NCI-H345 treated with DMSO at 0.1 percent for 48 hours (cell line): ENCODE measurements around the gene ADAM11.
"Not testable (repeated sequence)": the region's sequence is repeated elsewhere in the genome, so short reads cannot be mapped to it uniquely, and the experiment has no call there.

Source experiments
- DNase-seq: peaks from one replicate; lab custom pipeline; 2025; ENCODE audit not compliant: unreplicated experiment; lab: John Stamatoyannopoulos, UW

The ADAM11 gene, protein sequence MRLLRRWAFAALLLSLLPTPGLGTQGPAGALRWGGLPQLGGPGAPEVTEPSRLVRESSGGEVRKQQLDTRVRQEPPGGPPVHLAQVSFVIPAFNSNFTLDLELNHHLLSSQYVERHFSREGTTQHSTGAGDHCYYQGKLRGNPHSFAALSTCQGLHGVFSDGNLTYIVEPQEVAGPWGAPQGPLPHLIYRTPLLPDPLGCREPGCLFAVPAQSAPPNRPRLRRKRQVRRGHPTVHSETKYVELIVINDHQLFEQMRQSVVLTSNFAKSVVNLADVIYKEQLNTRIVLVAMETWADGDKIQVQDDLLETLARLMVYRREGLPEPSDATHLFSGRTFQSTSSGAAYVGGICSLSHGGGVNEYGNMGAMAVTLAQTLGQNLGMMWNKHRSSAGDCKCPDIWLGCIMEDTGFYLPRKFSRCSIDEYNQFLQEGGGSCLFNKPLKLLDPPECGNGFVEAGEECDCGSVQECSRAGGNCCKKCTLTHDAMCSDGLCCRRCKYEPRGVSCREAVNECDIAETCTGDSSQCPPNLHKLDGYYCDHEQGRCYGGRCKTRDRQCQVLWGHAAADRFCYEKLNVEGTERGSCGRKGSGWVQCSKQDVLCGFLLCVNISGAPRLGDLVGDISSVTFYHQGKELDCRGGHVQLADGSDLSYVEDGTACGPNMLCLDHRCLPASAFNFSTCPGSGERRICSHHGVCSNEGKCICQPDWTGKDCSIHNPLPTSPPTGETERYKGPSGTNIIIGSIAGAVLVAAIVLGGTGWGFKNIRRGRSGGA

DNA sequence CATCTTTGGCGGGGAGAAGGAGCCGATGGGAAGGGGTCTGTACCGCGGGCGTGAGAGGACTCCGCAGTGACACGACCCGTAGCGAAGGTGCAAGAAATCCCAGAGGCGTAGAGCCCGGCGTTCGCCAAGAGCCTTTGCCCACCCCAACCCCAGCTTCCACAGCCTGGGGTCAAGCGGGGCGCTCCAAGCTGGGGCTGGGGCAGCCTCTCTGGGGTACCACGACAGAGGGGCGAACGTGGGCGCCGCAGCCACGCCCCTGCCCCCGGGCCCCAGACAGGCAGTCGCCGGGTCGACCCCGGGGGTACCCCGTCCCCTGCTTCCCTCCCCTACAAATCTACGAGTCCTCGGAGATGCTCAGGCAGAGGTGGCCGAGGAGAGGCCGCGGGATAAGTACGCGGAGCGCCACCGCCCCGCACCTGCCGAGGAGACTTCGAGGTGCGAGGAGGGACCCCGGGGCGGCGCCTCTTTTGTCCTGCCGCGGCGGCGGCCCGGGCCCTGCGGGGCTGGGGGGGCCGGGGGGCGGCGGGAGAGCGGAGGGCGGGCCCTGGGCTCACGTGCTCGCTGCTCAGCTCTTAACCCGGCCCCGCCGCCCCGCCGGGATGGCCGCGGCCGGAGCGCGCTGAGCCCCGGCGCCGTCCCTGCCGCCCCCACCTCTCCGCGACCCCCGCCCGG lies at the start of gene ADAM11:
ADAM11 (plus strand) TSS at position 575 of the 672 bp plus-strand sequence. CDS start 212 bp downstream, outside the sequence.
- DNase-seq, result no peak

DNA sequence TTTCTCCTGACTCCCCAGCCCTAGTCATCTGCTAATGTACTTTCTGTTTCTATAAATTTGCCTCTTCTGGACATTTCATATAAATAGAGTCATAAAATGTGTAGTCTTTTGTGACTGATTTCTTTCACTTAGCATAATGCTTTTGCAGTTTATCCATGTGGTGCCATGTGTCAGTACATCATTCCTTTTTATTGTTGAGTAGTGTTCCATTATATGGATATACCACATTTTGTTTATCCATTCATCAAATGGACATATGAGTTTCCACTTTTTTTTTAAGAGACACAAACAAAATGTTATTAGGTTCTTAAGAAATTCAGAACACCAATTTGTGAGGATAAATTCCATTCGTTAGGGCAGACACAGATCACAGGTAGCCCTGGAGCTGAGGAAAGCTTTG lies 39.3 kb upstream of the ADAM11 start:
- no peak for DNase-seq

DNA sequence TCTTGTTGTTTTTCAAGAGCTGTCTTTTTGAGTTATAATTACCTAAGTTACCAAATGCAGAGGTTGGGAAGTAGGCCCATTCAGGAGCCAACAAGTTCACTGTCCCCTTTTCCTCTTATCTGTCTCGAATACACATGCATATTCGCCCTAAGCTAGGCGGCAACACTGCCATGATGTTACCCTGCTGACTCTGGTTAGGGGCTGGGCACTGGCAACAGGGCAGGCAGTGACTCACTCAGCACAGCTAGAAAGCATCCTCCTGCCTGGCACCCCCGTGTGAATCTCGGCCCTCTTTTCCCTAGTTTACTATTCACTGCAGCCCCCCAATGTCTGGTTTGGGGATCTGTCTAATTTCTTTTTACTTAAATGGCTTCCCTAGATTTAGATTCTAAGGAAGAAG lies 36.5 kb upstream of the ADAM11 start:
- no peak for DNase-seq

DNA sequence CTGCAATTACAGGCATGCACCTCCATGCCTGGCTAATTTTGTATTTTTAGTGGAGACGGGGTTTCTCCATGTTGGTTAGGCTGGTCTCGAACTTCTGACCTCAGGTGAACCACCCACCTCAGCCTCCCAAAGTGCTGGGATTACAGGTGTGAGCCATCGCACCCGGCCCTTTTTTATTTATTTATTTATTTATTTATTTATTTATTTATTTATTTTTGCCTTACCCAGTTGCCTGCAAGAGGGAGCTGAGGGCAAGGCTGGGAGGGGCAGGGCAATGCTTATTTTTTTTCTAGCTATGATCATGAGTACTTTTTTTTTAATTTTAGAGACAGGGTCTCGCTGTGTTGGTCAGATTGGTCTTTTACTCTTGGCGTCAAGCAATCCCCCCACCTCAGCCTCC lies 32.7 kb upstream of the ADAM11 start:
- DNase-seq, result not testable (repeated sequence)

DNA sequence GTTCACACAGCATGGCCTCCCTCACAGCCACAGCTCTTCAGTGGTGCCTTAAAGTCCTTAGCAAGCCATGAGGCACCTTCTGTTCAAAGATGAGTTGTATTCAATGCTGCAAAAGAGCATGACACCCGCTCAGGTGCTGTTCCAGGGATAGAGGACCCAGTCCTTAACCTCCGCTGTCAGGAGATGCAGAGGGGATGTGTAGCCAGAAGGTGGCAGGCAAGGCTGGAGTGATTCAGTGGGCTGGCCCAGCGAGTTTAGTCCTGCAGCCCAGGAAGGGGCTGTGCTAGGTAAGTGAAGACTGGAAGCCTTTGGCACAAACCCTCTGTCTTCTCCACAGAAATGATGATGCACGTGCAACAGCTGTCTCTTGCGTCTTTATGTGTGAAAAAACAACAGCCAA lies 25.0 kb upstream of the ADAM11 start:
- no peak for DNase-seq

DNA sequence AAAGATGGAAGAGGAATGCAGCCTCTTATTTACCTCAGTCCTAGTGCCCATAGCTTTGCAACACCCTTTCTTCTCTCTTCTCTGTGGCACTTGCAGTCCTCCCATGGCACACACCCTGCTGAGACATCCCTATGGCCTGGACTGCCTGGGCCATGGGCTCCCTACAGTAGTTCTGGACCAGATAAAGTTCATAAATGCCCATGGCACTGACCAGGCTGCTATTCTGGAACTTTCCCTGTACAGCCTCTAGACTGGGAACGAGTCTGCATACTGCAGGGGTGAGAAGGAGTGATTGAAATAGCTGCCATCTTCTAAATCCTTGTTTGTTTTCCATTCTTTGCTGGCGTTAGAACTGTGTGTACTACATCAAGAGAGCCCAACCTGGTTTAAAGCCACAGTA lies 24.5 kb upstream of the ADAM11 start:
- DNase-seq, result no peak

DNA sequence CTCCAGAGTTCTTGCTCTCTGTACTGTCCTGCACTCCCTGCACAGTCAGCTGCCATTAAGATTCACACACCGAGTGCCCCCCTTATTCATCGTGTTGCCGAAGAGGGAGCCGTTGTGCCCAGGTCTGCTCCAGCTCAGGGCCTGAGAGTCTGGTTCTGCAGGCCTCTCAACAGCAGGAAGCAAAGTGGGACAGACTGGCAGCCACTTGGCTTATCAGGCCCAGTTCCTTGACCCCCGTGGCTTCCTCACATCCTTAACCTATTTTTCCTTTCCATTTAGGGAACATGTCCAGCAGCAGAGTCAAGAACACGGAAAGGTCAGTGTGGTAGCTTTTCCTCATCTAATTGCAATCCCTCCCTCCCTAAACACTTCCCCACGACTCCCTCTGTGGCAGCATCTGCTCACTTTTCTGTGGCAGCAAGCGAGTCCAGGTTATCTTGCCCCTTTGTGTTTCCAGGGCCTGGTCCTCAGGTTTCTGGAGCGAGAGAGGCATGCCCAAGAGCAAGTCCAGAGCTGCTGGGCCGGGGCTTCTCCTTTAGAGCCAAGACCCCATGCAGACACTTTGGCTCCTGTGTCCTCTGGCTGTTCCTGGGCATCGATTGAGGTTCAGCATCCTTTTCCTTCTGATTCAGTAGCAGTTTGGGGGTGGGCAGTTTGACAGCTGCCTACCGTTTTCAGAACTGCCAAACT lies 22.1 kb upstream of the ADAM11 start:
- no peak for DNase-seq

DNA sequence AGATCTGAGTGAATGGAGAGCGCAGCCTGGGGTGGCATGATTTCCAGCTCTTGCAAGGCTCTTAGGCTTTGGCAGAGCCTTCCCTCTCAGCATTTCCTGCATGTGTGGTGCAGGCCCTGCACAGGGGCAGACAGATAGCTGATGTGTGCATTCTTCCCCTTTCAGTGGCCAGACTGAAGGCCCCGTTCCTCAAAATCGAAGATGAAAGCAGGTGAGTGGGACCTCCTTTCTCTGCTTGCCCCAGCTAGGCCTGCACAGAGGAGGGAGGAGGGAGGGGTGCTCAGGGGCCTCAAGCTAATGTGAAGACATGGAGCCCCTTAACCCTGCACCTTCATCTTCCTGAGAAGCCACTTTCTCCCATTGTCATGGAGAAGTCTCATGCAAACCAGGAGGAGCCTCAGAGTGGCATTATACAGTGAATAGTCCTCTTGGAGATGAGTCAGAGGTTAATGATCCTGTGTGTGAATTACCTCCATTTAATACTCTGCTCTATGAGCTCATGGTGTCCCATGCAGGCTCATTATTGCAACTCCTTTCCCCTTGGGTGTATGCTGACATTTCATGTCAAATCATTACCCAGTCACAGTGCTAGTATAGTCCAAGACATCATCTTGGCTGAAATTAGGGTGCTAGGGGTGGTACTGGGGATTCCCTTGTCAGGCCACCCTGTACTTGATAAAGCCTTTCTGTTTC lies 20.4 kb upstream of the ADAM11 start:
- no peak for DNase-seq

DNA sequence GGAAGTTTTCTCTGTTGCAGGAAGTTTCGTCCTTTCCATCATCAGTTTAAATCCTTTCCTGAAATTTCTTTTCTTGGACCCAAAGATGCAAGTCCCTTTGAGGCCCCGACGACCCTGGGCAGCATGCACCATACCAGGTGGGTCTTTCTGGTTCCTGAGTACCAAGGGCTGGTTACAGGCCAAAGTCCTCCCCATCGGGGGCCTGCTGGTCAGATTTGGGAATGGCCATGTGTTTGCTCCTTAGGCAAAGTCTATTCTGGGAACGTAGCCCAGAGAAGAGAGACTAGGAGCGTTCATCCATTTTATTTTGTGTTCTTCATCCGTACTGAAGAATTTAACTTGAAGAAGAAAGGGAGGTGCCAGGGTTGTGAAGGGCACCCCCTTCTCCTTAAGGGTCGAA lies 17.5 kb upstream of the ADAM11 start:
- no peak for DNase-seq

DNA sequence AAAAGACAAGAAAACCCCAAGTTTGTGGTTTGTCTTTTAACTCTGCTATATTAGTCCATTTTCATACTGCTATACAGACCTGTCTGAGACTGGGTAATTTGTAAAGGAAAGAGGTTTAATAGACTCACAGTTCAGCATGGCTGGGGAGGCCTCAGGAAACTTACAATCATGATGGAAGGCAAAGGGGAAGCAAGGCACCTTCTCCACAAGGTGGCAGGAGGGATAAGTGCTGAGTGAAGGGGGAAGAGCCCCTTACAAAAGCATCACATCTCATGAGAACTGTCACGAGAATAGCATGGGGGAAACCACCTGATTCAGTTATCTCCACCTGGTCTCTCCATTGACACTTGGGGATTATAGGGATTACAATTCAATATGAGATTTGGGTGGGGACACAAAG lies 13.5 kb upstream of the ADAM11 start:
- no peak for DNase-seq

DNA sequence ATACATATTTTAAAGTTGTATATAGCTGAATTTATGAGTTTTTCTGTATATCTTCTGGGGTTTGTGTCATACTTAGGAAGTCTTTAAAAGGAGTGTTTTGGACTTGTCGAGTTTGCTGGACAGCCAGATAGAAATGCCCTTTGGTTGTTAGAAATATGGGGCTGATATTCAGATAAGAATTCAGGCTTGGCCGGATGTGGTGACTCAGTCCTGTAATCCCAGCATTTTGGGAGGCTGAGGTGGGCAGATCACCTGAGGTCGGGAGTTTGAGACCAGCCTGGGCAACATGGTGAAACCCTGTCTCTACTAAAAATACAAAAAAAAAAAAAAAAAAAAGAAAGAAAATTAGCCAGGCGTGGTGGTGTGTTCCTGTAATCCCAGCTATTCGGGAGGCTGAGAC lies 13.1 kb upstream of the ADAM11 start:
- DNase-seq, result not testable (repeated sequence)

DNA sequence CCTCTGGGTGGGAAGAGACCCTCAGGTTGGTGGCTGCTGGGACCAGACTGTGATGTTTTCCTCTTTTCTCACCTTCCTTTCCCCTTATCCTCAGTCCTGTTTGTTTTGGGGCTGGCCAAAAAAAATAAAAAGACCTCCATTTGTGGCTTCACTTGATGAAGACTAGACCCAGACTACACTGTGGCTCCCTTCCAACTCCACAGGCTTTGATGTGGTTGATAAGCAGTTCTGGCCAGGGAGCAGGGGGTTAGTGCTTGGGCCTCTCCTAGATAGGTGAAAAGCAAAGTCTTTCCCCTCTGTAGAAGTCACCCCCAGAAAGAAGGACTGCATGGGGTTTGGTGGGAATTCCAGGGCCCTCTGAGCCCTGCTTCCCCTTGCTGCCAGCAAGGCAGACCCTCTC lies 11.2 kb upstream of the ADAM11 start:
- no peak for DNase-seq

DNA sequence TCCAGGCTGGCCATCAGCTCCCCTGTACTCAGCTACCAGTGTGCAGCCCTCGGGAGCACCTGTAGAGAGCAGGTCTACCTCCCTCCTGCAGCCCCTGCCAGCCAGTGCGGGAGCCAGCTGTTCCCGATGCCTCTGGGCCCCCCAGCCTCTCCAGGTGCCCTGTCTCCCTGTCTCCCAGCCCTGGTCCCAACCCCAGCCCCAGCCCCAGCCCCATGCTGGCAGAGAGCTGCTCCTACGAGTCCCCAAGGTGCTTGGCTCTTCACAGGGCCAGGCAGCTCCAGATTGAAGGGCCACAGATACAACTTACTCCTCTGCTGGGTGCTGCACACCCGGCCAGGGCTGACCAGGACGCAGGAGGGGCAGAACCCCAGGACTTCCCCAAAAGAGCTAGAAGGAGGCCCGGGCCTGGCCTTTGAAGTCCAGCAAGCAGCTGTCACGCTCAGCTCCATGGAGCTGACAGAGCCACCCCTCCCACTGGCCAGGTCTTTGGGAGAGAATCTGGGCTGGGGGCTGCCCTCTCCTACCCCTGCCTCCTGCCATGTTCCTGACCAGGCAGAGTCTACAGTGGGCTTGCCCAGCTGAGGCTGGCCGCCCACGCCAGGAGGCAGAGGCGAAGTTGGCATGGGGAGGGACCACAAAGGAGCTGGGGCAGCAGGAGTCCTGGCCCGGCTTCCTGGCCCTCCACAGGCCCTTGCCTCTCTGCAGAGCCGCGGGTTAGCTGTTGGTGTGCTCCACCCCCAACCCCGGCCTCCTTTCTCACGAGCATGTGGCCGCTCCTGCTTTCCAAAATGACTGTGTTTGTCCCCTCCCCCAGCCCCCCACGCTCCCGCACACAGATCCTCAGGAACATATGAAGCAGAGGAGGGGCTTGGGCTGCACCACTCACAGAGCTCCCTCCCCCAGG lies 9.5 kb upstream of the ADAM11 start:
- DNase-seq, result no peak

DNA sequence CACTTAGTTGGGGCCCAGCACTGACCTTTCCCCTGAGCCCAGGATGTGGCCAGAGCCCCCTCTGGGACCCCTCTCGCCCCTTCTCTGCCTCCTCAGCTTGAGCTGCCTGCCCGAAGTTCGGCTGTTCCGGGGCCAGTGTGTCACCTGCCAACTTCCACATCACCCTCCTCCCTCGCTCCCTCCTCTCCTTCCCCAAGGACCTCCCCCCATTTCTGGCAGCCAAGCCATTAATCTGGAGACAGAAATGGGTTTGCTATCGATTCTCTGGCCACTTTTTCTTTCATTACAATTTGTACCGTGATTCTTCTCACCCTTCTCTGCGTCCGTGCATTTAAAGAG lies 8.8 kb upstream of the ADAM11 start:
- DNase-seq, result no peak

DNA sequence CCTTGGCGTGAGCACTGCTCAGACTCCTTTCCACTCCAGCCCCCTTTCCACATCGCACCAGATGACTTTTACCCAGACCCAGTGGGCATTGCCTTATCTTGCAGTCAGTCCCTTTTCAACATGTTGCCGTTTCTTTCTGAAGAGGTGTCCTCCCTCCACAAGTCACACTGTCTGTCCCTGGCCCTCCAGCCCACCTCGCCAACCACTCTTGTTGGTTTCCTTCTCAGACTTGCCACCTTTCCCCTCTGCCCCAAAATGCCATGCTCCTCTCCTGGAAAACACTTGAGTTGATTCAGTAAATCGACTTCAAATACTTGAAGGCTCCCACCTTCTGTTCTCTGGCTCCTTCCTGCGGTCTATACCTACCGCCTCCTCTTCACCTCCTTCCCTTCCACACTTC lies 7.5 kb upstream of the ADAM11 start:
- DNase-seq, result no peak

DNA sequence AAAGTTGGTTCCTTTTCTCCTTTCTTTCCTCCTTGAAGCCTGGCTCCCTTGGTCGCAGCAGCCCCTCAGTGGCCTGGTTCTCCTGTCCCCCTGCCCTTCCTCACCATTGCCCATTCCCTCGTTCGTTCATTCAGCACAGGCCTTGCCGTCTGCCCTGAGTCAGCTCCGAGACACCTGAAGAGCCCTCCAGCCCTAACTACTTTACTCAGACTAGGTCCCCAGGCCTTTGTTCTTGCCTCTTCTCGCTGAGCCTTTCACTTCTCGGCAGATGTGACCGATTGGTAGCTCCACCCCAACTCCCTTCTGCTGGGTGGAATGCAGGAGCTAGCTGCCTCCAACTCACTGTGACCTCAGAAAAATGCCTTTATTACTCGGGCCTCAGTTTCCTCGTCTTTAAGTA lies 7.0 kb upstream of the ADAM11 start:
- DNase-seq, result no peak

DNA sequence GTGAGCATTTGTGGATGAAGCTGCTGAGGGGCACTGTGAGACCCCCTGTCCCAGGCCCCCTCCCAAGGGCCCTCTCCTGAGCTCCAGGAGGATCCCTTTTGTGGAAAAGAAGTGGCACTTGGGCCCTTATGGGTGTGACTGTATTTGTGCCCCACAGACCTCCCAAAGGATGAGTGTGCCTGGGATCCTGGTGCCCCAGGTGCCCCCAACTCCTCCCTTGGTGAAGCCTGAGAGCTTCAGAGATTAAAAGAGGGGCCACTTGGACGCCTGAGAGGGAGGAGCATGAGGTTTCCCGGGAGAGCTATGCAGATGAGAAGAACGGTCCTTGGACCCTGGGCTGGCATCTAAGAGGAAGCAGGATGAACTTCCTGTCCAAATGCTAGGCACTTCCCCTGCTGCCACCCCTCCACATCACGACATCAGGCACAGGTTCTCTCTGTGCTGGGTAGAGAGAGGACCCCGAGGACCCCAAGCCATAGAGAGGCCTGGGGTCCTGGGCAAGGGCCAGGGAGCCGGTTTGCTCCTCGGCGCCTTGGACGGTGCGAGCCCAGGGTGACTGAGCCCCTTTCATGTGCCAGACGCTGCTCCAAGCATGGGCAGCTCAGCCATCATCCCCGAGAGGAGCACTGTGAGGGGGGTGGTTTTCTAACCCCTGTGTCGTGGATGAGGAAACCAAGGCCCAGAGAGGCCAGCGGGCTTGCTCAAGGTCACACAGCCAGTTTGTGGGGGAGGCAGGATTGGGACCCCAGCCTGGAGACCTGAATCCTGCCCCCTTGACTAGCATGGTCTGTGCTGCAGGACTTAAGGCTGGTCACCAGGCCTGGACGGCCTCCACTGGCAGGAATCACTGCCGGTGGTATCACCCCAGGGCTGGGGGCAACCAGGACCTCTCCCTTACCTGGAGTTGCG lies 5.6 kb upstream of the ADAM11 start:
- DNase-seq, result no peak

DNA sequence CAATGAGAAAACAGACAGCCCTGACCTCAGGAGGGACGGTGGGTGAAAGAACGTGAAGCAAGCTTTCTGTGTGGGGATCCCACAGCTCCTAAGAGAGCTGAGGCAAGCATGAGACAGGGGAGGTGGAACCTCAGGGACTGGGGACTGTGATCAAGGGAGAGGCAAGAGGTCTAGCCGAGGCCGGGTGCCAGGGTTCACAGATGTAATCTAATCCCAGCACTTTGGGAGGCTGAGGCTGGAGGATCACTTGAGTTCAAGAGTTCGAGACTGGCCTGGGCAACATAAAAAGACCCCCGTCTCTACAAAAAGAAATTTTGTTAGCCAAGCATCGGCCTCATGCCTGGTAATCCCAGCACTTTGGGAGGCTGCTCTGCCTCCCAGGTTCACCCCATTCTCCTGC lies 4.5 kb upstream of the ADAM11 start:
- DNase-seq, result no peak

DNA sequence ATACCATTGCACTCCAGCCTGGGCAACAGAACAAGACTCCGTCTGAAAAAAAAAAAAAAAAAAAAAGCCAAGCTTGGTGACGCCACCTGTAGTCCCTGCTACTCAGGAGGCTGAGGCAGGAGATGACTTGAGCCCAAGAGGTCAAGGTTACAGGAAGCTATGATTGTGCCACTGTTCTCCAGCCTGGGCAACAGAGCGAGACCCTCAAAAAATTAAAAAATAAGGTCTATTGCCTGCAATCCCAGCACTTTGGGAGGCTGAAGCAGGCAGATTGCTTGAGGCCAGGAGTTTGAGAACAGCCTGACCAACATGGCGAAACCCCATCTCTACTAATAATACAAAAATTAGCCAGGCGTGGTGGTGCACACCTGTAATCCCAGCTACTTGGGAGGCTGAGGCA lies 3.6 kb upstream of the ADAM11 start:
- DNase-seq, result not testable (repeated sequence)
